Natural killer cell (primary cell): Measurements from ENCODE around the gene TRIM4. TPM values are rescaled to one million over a fixed set of nuclear protein-coding genes. Genes with fewer than 3 reads are reported as not detected.
"Not testable (repeated sequence)": the region's sequence is repeated elsewhere in the genome, so short reads cannot be mapped to it uniquely, and the experiment has no call there.

ENCODE experiments used
- ATAC-seq, 3 donors: fragments of 150-1000 bp in 2 of 3; fragments of 200-7000 bp in 1 of 3; cut with Tn5 transposase; 1 replicate in 1 of 3; 2 replicates in 2 of 3; pipeline ENCODE4 v1.10.0; 2021; ENCODE audit warnings: mild to moderate bottlenecking in 2 of 3, moderate library complexity in 2 of 3
- DNase-seq, 2 donors: peaks; one replicate each; pipeline versions ENCODE4 v3.0.0 to v3.0.0-alpha.2; 2013 to 2021; ENCODE audit warnings: mixed read lengths in 1 of 2
- H3K27ac ChIP-seq: one replicate; pipeline ENCODE4 v1.5.1; 2013; ENCODE audit warnings: mild to moderate bottlenecking, low read length
- H3K27me3 ChIP-seq: one replicate; pipeline ENCODE4 v1.6.1; 2013; ENCODE audit warnings: low read length; ENCODE audit not compliant: control insufficient read depth, insufficient read depth
- H3K36me3 ChIP-seq: one replicate; pipeline ENCODE4 v1.6.1; 2013; ENCODE audit warnings: low read length; ENCODE audit not compliant: control insufficient read depth, insufficient read depth
- H3K4me1 ChIP-seq: one replicate; pipeline ENCODE4 v1.6.1; 2013; ENCODE audit warnings: low read length; ENCODE audit not compliant: control insufficient read depth, insufficient read depth
- H3K4me3 ChIP-seq: one replicate; pipeline ENCODE4 v1.5.1; 2013; ENCODE audit warnings: low read length
- H3K9me3 ChIP-seq: one replicate; pipeline ENCODE4 v1.6.1; 2013; ENCODE audit warnings: low read length; ENCODE audit not compliant: control insufficient read depth, insufficient read depth
- H3K27ac Mint-ChIP-seq, 2 donors: one replicate each; pipeline ENCODE4 v1.8.0; 2022; ENCODE audit warnings: mild to moderate bottlenecking in 2 of 2, mixed read lengths in 2 of 2, moderate library complexity in 1 of 2
- H3K27me3 Mint-ChIP-seq, 2 donors: one replicate each; pipeline ENCODE4 v1.8.0; 2022; ENCODE audit warnings: low read depth in 2 of 2, mixed read lengths in 2 of 2
- H3K36me3 Mint-ChIP-seq: one replicate; pipeline ENCODE4 v1.8.0; 2022; ENCODE audit warnings: mixed read lengths
- H3K4me1 Mint-ChIP-seq, 2 donors: one replicate each; pipeline ENCODE4 v1.8.0; 2022; ENCODE audit warnings: mixed read lengths in 2 of 2
- H3K4me3 Mint-ChIP-seq: one replicate; pipeline ENCODE4 v1.8.0; 2022; ENCODE audit warnings: mild to moderate bottlenecking, moderate library complexity, mixed read lengths
- H3K9me3 Mint-ChIP-seq, 2 donors: one replicate each; pipeline ENCODE4 v1.8.0; 2022; ENCODE audit warnings: mixed read lengths in 2 of 2
- CTCF ChIP-seq: fragments of 200-600 bp; IDR thresholded peaks from one replicate; pipeline ENCODE4 v1.8.0; 2022; ENCODE audit warnings: antibody characterized with exemption
- WGBS: methylation state at CpG from one replicate; pipeline ENCODE4 v1.1.7; 2013; ENCODE audit warnings: missing lambda C conversion rate; ENCODE audit not compliant: insufficient coverage; 5-methylcytosine and 5-hydroxymethylcytosine counted together
- intact Hi-C: fragments of 100-400 bp; cut with micrococcal nuclease; formaldehyde crosslinking; loops from one replicate; pipeline ENCODE4 v1.14.2; 2022
- total RNA-seq, 4 donors: library from RNA; stranded (reverse); fragments of 120-200 nt in 1 of 4; gene quantifications; one replicate each; pipeline versions ENCODE4 v1.2.3 to v1.2.4, GENCODE V29; 2013 to 2022

The TRIM4 gene
- total RNA-seq, 3 donors from 2014 or later (not counting 1 experiment from before 2014, with no cell fraction given) = 16.8 to 28.1 (median 22.4) TPM

- H3K27me3 Mint-ChIP-seq = peaks cover 9 to 17% of the 10 kb centered on the region in 2 donors
- Histone ChIP-seq H3K4me1 (no peaks in the 10 kb centered on the region), H3K9me3 (no peaks in the 10 kb centered on the region), H3K27ac (no peak overlapping the region), H3K27me3 (peaks cover 2% of the 10 kb centered on the region), H3K36me3 (no peaks in the 10 kb centered on the region), H3K4me3 (no peak overlapping the region)
- ATAC-seq (no peak), DNase-seq (no peak)
- H3K4me1 Mint-ChIP-seq = no peaks in the 10 kb centered on the region
- H3K27ac Mint-ChIP-seq = no peak overlapping the region
- H3K4me3 Mint-ChIP-seq = no peak overlapping the region
- no peak for TF ChIP-seq CTCF
- no CpG with 5 or more reads among the region's 1 CpG for WGBS
- intact Hi-C loops = no loop called here
- H3K36me3 Mint-ChIP-seq = no peaks in the 10 kb centered on the region
- peaks cover 4% of the 10 kb centered on the region in 2 donors for H3K9me3 Mint-ChIP-seq
Measured at GRCh38 chr7:99868246-99868645, 51.1 kb downstream of the TRIM4 start.

GRCh38 chr7:99867477-99867876, 51.9 kb downstream of the TRIM4 start:
- H3K9me3 ChIP-seq, H3K4me1 ChIP-seq, DNase-seq, H3K27ac Mint-ChIP-seq, H3K4me3 Mint-ChIP-seq, intact Hi-C loops, H3K27me3 ChIP-seq, H3K36me3 Mint-ChIP-seq, H3K4me1 Mint-ChIP-seq, ATAC-seq, H3K4me3 ChIP-seq, H3K27ac ChIP-seq, H3K36me3 ChIP-seq, H3K9me3 Mint-ChIP-seq: not testable (repeated sequence)
- peaks cover 11 to 22% of the 10 kb centered on the region in 2 donors for H3K27me3 Mint-ChIP-seq
- 94% methylated on average over 2 of the region's 2 CpGs for WGBS

GRCh38 chr7:99863847-99864440, 55.4 kb downstream of the TRIM4 start:
- Mint-ChIP-seq H3K27ac (no peak overlapping the region), H3K9me3 (peaks cover 4% of the 10 kb centered on the region in 2 donors), H3K4me3 (no peak overlapping the region), H3K27me3 (peaks cover 21 to 32% of the 10 kb centered on the region in 2 donors), H3K4me1 (no peaks in the 10 kb centered on the region), H3K36me3 (no peaks in the 10 kb centered on the region)
- no peak for ATAC-seq
- Histone ChIP-seq H3K27ac (no peak overlapping the region), H3K36me3 (no peaks in the 10 kb centered on the region), H3K27me3 (peaks cover 5% of the 10 kb centered on the region), H3K4me1 (no peaks in the 10 kb centered on the region), H3K9me3 (no peaks in the 10 kb centered on the region), H3K4me3 (no peak overlapping the region)
- no peak for TF ChIP-seq CTCF
- DNase-seq = no peak
- intact Hi-C loops = no loop called here
- 58% methylated on average over 2 of the region's 2 CpGs for WGBS

GRCh38 chr7:99860281-99861127, 58.8 kb downstream of the TRIM4 start:
- H3K27ac Mint-ChIP-seq = no peak overlapping the region
- H3K27me3 Mint-ChIP-seq = peaks cover 19 to 25% of the 10 kb centered on the region in 2 donors
- intact Hi-C loops = no loop called here
- Histone ChIP-seq H3K9me3 (no peaks in the 10 kb centered on the region), H3K27ac (no peak overlapping the region), H3K4me3 (no peak overlapping the region), H3K4me1 (no peaks in the 10 kb centered on the region), H3K36me3 (no peaks in the 10 kb centered on the region), H3K27me3 (peaks cover 3% of the 10 kb centered on the region)
- ATAC-seq (no peak), DNase-seq (no peak)
- no peak overlapping the region for H3K4me3 Mint-ChIP-seq
- H3K36me3 Mint-ChIP-seq = no peaks in the 10 kb centered on the region
- TF ChIP-seq CTCF = no peak
- no peaks in the 10 kb centered on the region for H3K4me1 Mint-ChIP-seq
- H3K9me3 Mint-ChIP-seq = no peaks in the 10 kb centered on the region
- WGBS = 88% methylated on average over 15 of the region's 15 CpGs
